ENCODE measurements around the gene FLNC. TPM values are rescaled to one million over a fixed set of nuclear protein-coding genes. Genes with fewer than 3 reads are reported as not detected.

FLNC gene
- total RNA-seq, 4 donors from 2014 or later, result 16.5 to 126 (median 105) TPM

DNA sequence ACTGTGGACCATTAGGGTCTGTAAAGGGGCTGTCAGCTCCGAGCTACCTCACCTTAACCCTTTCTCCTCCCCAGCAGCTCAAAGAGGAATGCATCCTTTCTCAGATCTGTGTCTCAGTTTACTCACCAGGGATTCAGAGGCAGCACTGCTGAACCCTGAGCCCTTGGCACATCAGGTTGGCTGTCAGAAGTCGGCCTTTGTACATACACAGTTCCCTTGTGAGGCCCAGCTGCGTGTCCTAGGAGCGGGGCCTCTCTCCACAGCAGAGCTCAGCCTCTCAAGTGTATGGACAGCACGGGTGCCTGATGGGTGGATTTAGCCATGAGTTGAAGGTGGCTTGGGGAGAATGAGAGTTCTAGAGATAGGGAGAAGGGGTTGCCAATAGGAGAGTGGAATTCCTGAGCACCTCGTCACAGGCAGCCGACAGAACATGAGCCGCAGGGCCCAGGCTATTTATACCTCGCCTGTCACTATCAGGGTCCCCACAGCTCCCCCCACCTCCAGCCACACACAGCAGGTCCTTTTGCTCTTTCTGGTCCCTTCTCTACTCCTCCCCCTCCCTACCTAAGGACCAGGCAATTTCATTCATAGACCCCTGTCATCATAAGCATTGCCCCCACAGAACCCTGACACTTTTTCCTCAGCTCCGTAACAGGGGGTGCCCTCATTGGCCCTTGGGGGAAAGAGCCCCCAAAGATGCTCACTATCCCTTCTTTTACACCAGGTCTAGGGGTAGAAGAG lies 2.1 kb upstream of the FLNC start:
- Histone ChIP-seq H3K4me3 (no peak overlapping the region), H3K4me1 (peaks cover 0 to 3% of the 10 kb centered on the region in 2 donors), H3K36me3 (no peaks in the 10 kb centered on the region), H3K9me3 (no peaks in the 10 kb centered on the region), H3K27me3 (no peaks in the 10 kb centered on the region), H3K27ac (peak overlapping the region; percentile 76 to 94)
- intact Hi-C loops (cut with DNase I; ENCODE audit: low total_unique reads), result no loop called here
- no peak for TF ChIP-seq POLR2A (IDR thresholded peaks at IDR 0.05)
- TF ChIP-seq, protein P1, sequence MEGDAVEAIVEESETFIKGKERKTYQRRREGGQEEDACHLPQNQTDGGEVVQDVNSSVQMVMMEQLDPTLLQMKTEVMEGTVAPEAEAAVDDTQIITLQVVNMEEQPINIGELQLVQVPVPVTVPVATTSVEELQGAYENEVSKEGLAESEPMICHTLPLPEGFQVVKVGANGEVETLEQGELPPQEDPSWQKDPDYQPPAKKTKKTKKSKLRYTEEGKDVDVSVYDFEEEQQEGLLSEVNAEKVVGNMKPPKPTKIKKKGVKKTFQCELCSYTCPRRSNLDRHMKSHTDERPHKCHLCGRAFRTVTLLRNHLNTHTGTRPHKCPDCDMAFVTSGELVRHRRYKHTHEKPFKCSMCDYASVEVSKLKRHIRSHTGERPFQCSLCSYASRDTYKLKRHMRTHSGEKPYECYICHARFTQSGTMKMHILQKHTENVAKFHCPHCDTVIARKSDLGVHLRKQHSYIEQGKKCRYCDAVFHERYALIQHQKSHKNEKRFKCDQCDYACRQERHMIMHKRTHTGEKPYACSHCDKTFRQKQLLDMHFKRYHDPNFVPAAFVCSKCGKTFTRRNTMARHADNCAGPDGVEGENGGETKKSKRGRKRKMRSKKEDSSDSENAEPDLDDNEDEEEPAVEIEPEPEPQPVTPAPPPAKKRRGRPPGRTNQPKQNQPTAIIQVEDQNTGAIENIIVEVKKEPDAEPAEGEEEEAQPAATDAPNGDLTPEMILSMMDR (IDR thresholded peaks at IDR 0.05), result no peak
- peak in 1 of 2 donors; percentile 74 for DNase-seq

DNA sequence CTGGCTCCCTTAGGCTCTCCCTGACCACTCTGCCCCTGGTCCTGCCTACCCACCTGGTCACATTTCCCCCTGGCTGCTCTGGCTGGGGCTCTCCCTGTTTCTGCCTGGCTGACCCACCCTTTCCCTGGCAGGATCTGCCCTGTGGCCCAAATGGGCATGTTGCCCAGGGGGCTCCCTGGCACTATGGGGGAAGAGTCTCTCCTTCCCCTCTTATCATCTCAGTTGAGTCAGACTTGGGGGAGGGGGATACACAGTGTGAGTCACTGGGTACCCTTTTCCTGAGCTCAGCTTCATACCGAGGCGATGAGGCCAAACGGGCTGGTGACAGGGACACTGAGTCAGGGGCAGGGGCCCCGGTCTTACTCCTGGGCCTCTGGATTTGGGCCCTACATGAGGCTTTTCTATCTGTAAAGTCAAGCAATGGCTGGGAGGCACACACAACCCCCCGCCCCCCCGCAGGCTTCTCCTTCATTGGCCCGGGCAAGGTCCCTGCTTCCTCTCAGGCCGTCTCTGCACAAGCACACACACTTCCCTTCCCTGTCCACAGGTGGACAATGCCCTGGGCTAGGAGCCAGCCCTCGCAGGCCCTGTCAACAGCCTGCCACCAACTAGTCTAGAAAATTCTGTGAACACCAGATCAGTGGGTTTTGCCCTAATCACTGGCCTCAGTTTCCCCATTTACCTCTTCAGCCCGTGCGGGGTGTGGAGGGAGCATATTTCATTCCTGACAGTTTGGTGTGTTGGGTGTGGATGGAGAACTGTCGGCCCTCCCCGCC lies 627 bp upstream of the FLNC start:
- Histone ChIP-seq H3K27ac (peak overlapping the region; percentile 92 to 94), H3K27me3 (no peaks in the 10 kb centered on the region), H3K9me3 (no peaks in the 10 kb centered on the region), H3K4me3 (peak overlapping the region in 1 of 2 donors; percentile 57), H3K4me1 (peaks cover 3% of the 10 kb centered on the region in 2 donors), H3K36me3 (no peaks in the 10 kb centered on the region)
- TF ChIP-seq, protein P1 (IDR thresholded peaks at IDR 0.05), result peak in 1 of 4 experiments; percentile 10
- TF ChIP-seq POLR2A (IDR thresholded peaks at IDR 0.05), result no peak
- peak; percentile 55 to 68 for DNase-seq
- intact Hi-C loops (cut with DNase I; ENCODE audit: low total_unique reads), result no loop called here

DNA sequence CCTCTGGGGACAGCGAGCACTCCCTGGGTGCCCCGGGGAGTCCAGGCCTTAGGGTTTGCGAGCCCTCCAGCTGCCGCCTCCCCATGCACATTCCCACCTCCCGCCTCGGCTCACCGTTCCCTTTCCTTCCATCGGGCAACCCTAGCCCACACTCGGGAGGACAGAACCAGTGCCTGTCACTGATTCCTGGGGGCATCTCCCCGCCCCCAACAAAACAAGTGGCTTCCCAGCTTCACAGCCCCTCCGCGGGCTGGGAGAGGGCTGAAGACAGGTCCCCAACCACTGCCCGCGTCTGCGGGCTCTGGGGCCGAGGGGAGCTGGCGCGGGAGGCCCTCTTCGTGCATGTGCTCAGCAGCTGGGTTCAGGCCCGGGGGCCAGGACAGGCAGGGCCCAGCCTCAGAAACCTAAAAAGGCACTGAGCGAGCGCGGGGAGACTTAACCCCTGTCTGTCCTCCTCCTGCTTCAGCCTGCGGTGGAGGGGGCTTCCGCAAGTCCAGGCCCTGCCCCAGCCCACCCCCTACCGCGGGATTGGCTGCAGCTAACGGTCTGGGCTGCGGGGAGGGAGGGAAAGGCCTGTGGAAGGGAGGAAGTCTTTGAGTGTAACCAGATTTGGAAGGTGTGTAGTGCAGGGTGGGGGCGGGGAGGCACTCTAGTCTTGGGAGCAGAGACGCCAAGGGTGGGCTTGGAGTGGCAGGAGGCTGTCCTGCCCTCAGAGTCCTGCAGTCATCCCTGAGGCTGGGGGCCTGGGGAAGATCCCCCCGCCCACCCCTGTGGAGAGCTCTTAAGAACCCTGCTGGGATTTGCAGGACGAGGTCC lies 1.2 kb downstream of the FLNC start:
- intact Hi-C loops (cut with DNase I; ENCODE audit: low total_unique reads), result no loop called here
- TF ChIP-seq, protein P1 (IDR thresholded peaks at IDR 0.05), result no peak
- TF ChIP-seq POLR2A (IDR thresholded peaks at IDR 0.05), result peak in 1 of 2 donors; percentile 39
- no peaks in the 10 kb centered on the region for H3K9me3 ChIP-seq
- no peaks in the 10 kb centered on the region for H3K36me3 ChIP-seq
- no peaks in the 10 kb centered on the region for H3K27me3 ChIP-seq
- H3K4me3 ChIP-seq, result peak overlapping the region; percentile 57 to 70
- H3K4me1 ChIP-seq, result peaks cover 4 to 9% of the 10 kb centered on the region in 2 donors
- H3K27ac ChIP-seq, result peak overlapping the region; percentile 92 to 94
- peak; percentile 69 to 78 for DNase-seq

DNA sequence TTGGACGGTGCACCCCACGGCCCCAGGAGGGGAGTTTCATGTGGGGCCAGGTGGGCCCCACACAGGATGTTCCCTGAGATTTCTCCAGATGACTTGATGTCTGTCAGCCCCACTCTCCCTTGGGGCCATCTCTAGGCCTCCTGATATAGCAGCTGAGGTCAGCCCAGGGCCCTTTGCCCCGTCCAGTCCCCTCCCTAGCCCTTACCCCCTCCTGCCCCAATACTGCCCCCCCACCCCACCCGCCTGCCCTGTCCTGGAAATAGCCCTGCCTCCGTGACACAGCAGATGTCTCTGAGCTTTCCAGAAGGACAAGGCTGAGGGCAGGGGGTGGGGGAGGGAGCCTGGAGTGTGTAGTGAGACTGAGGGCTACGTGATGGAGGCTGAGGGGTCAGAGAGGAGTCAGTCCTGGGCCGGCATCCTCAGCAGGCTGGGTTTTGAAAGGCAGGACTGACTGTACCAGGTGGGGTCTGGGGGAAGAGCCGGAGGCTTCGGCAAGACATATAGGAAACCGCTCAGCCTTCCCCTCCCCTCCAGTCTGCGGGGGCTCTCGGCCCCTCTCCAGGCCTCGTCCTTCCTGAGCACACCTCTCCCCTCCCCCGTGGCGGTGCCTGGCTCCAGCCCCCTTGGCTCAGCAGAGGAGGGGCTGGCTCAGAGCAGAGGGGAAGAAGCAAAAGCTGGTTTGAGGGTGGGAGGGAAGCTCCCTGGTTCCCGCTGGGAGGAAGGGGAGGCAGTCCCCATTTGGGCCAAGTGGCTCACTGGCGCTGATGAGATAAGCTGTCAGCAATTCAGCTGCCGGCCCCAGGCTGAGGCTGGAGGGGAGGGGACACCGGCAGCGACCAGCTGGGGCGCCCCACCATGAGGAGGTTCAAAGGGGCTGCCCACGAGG lies 2.0 kb downstream of the FLNC start:
- TF ChIP-seq, protein P1 (IDR thresholded peaks at IDR 0.05), result no peak
- no peak for TF ChIP-seq POLR2A (IDR thresholded peaks at IDR 0.05)
- Histone ChIP-seq H3K9me3 (no peaks in the 10 kb centered on the region), H3K4me1 (peaks cover 9 to 10% of the 10 kb centered on the region in 2 donors), H3K4me3 (peak overlapping the region; percentile 57 to 70), H3K27me3 (no peaks in the 10 kb centered on the region), H3K36me3 (no peaks in the 10 kb centered on the region), H3K27ac (peak overlapping the region; percentile 92 to 94)
- peak; percentile 59 to 64 for DNase-seq
- intact Hi-C loops (cut with DNase I; ENCODE audit: low total_unique reads), result no loop called here

Measured in uterus (tissue), 4 donors.